Tibial nerve (tissue), 4 donors: ENCODE results near the gene LONP2. TPM values are rescaled to one million over a fixed set of nuclear protein-coding genes. Genes with fewer than 3 reads are reported as not detected.

Source experiments
- DNase-seq, 2 donors: peaks; one replicate each; pipeline ENCODE4 v3.0.0-alpha.2; 2019; ENCODE audit warnings: low spot score in 2 of 2
- H3K27ac ChIP-seq, 4 donors: fragments of 200-600 bp; sonication (generic) in 3 of 4; one replicate each; pipeline ENCODE4 v1.5.1; 2017 to 2019; ENCODE audit warnings: mild to moderate bottlenecking in 1 of 4
- H3K27me3 ChIP-seq, 2 donors: fragments of 200-600 bp; sonication (generic) in 1 of 2; one replicate each; pipeline versions ENCODE4 v1.5.1 to v1.6.0; 2017 to 2019
- H3K36me3 ChIP-seq, 3 donors: fragments of 200-600 bp; sonication (generic); one replicate each; pipeline ENCODE4 v1.5.1; 2018 to 2019
- H3K4me1 ChIP-seq, 4 donors: fragments of 200-600 bp; sonication (generic) in 3 of 4; one replicate each; pipeline ENCODE4 v1.5.1; 2017 to 2019
- H3K4me3 ChIP-seq, 4 donors: fragments of 200-600 bp; sonication (generic) in 3 of 4; one replicate each; pipeline ENCODE4 v1.5.1; 2017 to 2019; ENCODE audit warnings: mild to moderate bottlenecking in 1 of 4, moderate library complexity in 1 of 4
- H3K9me3 ChIP-seq, 4 donors: fragments of 200-600 bp; sonication (generic) in 3 of 4; one replicate each; pipeline ENCODE4 v1.5.1; 2017 to 2019
- CTCF ChIP-seq, 5 experiments: fragments of 200-600 bp in 3 of 5; fragments of 450-650 bp in 2 of 5; sonication (generic) in 3 of 5; IDR thresholded peaks; one replicate each; pipeline ENCODE4 v1.5.1; 2016 to 2019; ENCODE audit warnings: antibody characterized with exemption in 5 of 5, mild to moderate bottlenecking in 3 of 5, moderate library complexity in 2 of 5
- EP300 ChIP-seq, 2 donors: sonication (generic); formaldehyde crosslinking; IDR thresholded peaks; one replicate each; pipeline ENCODE4 v1.6.1; 2017; ENCODE audit warnings: antibody characterized with exemption in 2 of 2, mild to moderate bottlenecking in 1 of 2
- POLR2A ChIP-seq, 2 donors: fragments of 450-650 bp; IDR thresholded peaks; one replicate each; pipeline ENCODE4 v1.6.1; 2017; ENCODE audit warnings: antibody characterized with exemption in 2 of 2, mild to moderate bottlenecking in 2 of 2, moderate library complexity in 2 of 2
- WGBS, 2 donors: methylation state at CpG; one replicate each; pipeline ENCODE4 v1.1.5; 2018; 5-methylcytosine and 5-hydroxymethylcytosine counted together
- total RNA-seq, 4 donors: library from RNA; depleted of rRNA; stranded (reverse); fragments of >200 nt; gene quantifications; one replicate each; pipeline ENCODE4 v1.1.0, GENCODE V29; 2016

The LONP2 gene
- total RNA-seq, 4 donors from 2014 or later, result 36.2 to 50.3 (median 48.3) TPM

DNA sequence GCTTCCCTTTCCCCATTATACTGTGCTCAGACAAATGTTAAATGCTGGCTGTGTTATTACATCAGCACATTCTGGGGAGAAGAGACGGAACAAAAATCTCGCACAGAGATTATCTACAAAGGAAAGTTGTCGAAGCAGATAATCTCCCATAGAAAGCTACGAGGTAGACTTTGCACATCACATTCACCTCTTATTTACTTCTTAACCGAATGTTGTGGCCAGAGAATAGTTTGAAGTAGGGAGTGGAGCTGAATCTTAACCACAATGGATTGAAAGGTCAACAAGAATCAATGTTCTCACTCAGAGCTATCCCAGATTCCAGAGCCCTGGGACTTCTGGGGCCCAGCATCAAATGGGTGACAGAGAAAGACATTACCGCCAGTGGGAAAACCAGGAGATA lies 28.4 kb upstream of the LONP2 start:
- H3K36me3 ChIP-seq, result no peaks in the 10 kb centered on the region
- no peaks in the 10 kb centered on the region for H3K27me3 ChIP-seq
- no peak for DNase-seq
- H3K9me3 ChIP-seq, result no peaks in the 10 kb centered on the region
- no peak overlapping the region for H3K4me3 ChIP-seq
- no peaks in the 10 kb centered on the region for H3K4me1 ChIP-seq
- TF ChIP-seq POLR2A (IDR thresholded peaks at IDR 0.05) (no peak), EP300 (IDR thresholded peaks at IDR 0.05) (no peak), CTCF (IDR thresholded peaks at IDR 0.05) (no peak)
- no peak overlapping the region for H3K27ac ChIP-seq
- 82 to 83% methylated on average over 6 of the region's 6 CpGs for WGBS, 2 donors

DNA sequence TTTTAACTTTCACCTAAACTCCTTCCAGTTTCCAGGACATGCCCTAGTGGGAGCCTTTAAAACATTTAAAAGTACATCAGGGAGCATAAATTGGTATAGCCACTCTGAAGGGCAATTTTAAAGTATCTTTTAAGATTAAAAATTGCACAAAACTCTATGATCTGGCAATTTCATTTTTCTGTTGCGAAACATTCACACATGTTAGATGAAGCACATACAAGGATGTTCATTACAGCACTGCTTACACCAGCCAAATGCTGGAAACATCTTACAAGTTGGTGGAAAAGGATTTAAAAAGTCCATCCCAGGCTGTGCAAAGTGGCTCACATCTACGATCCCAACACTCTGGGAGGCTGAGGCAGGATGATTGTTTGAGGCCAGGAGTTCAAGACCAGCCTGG lies 26.4 kb upstream of the LONP2 start:
- no peaks in the 10 kb centered on the region for H3K9me3 ChIP-seq
- no peaks in the 10 kb centered on the region for H3K4me1 ChIP-seq
- no peak for DNase-seq
- no peaks in the 10 kb centered on the region for H3K27me3 ChIP-seq
- WGBS, 2 donors, result 82 to 83% methylated on average over 2 of the region's 2 CpGs
- no peak overlapping the region for H3K4me3 ChIP-seq
- no peak overlapping the region for H3K27ac ChIP-seq
- no peaks in the 10 kb centered on the region for H3K36me3 ChIP-seq
- TF ChIP-seq CTCF (IDR thresholded peaks at IDR 0.05) (no peak), POLR2A (IDR thresholded peaks at IDR 0.05) (no peak), EP300 (IDR thresholded peaks at IDR 0.05) (no peak)

DNA sequence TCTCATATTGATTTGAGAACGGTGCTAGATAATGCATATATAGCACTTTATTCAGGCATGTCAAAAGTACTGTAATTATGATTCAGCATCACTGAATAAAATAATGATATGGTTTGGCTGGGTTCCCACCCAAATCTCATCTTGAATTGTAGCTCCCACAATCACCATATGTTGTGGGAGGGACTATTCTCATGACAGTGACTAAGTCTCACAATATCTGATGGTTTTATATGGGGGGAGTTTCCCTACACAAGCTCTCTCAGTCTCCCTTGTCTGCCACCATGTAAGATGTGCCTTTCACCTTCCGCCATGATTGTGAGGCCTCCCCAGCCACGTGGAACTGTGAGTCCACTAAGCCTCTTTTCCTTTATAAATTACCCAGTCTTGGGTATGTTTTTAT lies 25.6 kb upstream of the LONP2 start:
- Histone ChIP-seq H3K9me3 (no peaks in the 10 kb centered on the region), H3K36me3 (no peaks in the 10 kb centered on the region), H3K27ac (no peak overlapping the region), H3K27me3 (no peaks in the 10 kb centered on the region), H3K4me1 (no peaks in the 10 kb centered on the region), H3K4me3 (no peak overlapping the region)
- WGBS, 2 donors, result 78 to 90% methylated on average over 3 of the region's 3 CpGs
- DNase-seq, result no peak
- TF ChIP-seq EP300 (IDR thresholded peaks at IDR 0.05) (no peak), CTCF (IDR thresholded peaks at IDR 0.05) (no peak), POLR2A (IDR thresholded peaks at IDR 0.05) (no peak)

- TF ChIP-seq EP300 (IDR thresholded peaks at IDR 0.05) (no peak), CTCF (IDR thresholded peaks at IDR 0.05) (no peak), POLR2A (IDR thresholded peaks at IDR 0.05) (no peak)
- H3K27me3 ChIP-seq, result no peaks in the 10 kb centered on the region
- WGBS, 2 donors, result 69 to 71% methylated on average over 3 of the region's 3 CpGs
- no peaks in the 10 kb centered on the region for H3K9me3 ChIP-seq
- no peaks in the 10 kb centered on the region for H3K36me3 ChIP-seq
- no peak overlapping the region for H3K27ac ChIP-seq
- H3K4me3 ChIP-seq, result no peak overlapping the region
- no peaks in the 10 kb centered on the region for H3K4me1 ChIP-seq
- DNase-seq, result no peak
These were observed 23.2 kb upstream of the LONP2 start for GRCh38 chr16:48220891-48221290.

- H3K36me3 ChIP-seq, result no peaks in the 10 kb centered on the region
- no peaks in the 10 kb centered on the region for H3K4me1 ChIP-seq
- TF ChIP-seq CTCF (IDR thresholded peaks at IDR 0.05) (no peak), EP300 (IDR thresholded peaks at IDR 0.05) (no peak), POLR2A (IDR thresholded peaks at IDR 0.05) (no peak)
- DNase-seq, result no peak
- no peaks in the 10 kb centered on the region for H3K9me3 ChIP-seq
- H3K4me3 ChIP-seq, result no peak overlapping the region
- H3K27ac ChIP-seq, result no peak overlapping the region
- 92% methylated on average over 4 of the region's 4 CpGs for WGBS, 2 donors
- H3K27me3 ChIP-seq, result no peaks in the 10 kb centered on the region
These were observed 20.6 kb upstream of the LONP2 start for GRCh38 chr16:48223490-48223889.
